NB4 (cell line): ENCODE measurements around the gene DCLRE1B.

Experiments used
- DNase-seq: peaks from one replicate; pipeline ENCODE4 v3.0.0; 2010; ENCODE audit warnings: low read depth
- H3K4me3 ChIP-seq: one replicate; pipeline ENCODE4 v1.5.1; 2011; ENCODE audit warnings: mild to moderate bottlenecking, low read depth, low read length, moderate library complexity
- MYC ChIP-seq: IDR thresholded peaks from 2 replicates; pipeline ENCODE4 v1.6.1; 2011; ENCODE audit warnings: low read depth, low read length
- POLR2A ChIP-seq: IDR thresholded peaks from 2 replicates; pipeline ENCODE4 v1.6.1; 2011; ENCODE audit warnings: mild to moderate bottlenecking; ENCODE audit not compliant: insufficient read length; ENCODE audit errors: extremely low read depth
- TF ChIP-seq, protein P1 (sequence below): IDR thresholded peaks from 2 replicates; pipeline ENCODE4 v1.6.1; 2011; ENCODE audit warnings: low read depth, low read length
- TF ChIP-seq, protein P2 (sequence below): IDR thresholded peaks from one replicate; pipeline ENCODE4 v1.5.1; 2012; ENCODE audit warnings: low read depth, low read length

Gene DCLRE1B

DNA sequence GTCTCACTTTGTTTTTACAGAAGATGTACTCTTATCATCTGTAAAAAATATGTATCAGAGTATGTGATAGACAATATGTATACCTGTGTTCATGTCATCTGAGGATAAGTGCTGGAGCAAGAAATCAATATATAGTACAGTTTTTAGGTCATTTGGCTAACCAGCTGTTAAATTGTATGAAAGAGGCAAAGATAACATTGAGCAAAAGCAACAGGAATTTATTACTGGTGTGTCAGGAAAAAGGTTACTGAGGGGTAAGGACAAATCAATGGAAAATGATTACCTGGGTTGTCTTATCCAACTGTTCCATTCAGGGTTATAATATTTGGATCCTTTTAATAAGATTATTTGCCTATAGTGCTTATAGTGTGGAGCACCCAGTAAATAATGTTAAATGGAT is 28.9 kb downstream of the DCLRE1B start:
- no peak overlapping the region for H3K4me3 ChIP-seq
- no peak for DNase-seq
- TF ChIP-seq, protein P1, sequence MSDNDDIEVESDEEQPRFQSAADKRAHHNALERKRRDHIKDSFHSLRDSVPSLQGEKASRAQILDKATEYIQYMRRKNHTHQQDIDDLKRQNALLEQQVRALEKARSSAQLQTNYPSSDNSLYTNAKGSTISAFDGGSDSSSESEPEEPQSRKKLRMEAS, result no peak
- TF ChIP-seq POLR2A, result no peak
- no peak for TF ChIP-seq MYC
- TF ChIP-seq, protein P2, sequence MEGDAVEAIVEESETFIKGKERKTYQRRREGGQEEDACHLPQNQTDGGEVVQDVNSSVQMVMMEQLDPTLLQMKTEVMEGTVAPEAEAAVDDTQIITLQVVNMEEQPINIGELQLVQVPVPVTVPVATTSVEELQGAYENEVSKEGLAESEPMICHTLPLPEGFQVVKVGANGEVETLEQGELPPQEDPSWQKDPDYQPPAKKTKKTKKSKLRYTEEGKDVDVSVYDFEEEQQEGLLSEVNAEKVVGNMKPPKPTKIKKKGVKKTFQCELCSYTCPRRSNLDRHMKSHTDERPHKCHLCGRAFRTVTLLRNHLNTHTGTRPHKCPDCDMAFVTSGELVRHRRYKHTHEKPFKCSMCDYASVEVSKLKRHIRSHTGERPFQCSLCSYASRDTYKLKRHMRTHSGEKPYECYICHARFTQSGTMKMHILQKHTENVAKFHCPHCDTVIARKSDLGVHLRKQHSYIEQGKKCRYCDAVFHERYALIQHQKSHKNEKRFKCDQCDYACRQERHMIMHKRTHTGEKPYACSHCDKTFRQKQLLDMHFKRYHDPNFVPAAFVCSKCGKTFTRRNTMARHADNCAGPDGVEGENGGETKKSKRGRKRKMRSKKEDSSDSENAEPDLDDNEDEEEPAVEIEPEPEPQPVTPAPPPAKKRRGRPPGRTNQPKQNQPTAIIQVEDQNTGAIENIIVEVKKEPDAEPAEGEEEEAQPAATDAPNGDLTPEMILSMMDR, result no peak

GRCh38 chr1:113934511-113935055 is 29.5 kb downstream of the DCLRE1B start:
- DNase-seq, result no peak
- no peak overlapping the region for H3K4me3 ChIP-seq
- TF ChIP-seq MYC (no peak), POLR2A (no peak)
- TF ChIP-seq, protein P1, result no peak
- TF ChIP-seq, protein P2, result no peak

DNA sequence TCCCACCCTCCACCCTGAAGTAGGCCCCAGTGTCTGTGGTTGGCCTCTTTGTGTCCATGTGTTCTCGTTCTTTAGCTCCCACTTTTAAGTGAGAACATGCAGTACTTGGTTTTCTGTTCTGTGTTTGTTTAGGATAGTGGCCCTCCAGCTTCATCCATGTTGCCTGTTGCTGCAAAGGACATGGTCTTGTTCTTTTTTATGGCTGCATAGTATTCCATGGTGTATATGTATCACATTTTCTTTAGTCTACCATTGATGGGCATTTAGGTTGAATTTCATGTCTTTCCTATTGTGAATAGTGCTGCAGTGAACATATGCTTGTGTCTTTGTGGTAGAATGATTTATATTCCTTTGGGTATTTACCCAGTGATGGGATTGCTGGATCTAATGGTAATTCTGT is 30.1 kb downstream of the DCLRE1B start:
- no peak for DNase-seq
- TF ChIP-seq MYC, result no peak
- H3K4me3 ChIP-seq, result no peak overlapping the region

DNA sequence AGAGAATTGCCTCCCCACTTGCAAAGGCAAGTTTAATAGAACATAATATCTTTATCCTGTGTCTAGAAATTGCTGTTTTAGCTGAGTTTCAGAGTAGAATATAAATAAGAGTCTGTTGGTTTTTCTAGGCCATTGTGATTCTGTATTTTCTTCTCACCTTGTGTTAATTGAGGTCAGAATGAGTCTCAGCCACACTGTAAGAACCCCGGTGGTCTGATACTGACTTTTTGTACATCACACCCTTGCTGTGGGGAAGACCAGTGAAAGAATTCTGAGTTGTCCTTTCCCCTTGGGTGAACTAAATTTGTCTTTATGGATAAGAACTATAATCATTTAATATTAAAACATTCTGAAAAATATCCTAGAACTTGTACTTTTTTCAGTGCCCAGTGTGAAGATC is 30.8 kb downstream of the DCLRE1B start:
- TF ChIP-seq MYC (no peak), POLR2A (no peak)
- TF ChIP-seq, protein P1, result no peak
- TF ChIP-seq, protein P2, result no peak
- no peak overlapping the region for H3K4me3 ChIP-seq
- no peak for DNase-seq

DNA sequence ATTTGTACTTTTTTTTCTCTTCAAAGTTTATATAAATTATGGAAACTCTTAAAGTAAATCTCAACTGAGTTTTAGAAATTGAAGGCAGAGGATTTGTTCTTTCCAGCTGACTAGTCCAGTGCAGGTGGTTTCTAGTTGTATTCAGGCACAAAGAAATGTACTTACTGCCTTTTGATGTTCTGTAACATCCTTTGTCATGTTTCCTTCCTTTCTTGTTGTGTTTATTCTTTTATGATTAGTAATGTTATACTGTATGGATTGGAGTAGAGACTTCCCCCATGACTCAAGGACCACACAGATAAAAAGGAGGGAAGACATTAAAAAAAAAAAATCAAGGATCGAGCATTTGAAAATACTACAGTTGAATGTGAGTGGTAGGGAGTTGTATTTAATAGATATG is 32.0 kb downstream of the DCLRE1B start:
- no peak for TF ChIP-seq POLR2A
- TF ChIP-seq, protein P1, result no peak
- no peak overlapping the region for H3K4me3 ChIP-seq
- DNase-seq, result no peak

GRCh38 chr1:113938192-113938591 is 33.1 kb downstream of the DCLRE1B start:
- no peak for DNase-seq
- TF ChIP-seq MYC (no peak), POLR2A (no peak)
- TF ChIP-seq, protein P1, result no peak
- TF ChIP-seq, protein P2, result no peak
- no peak overlapping the region for H3K4me3 ChIP-seq
